GM04503 (cell line): ENCODE measurements around the gene CACFD1.

ENCODE experiments used
- DNase-seq: peaks from one replicate; pipeline ENCODE4 v3.0.0-alpha.2; 2012; ENCODE audit warnings: low read depth

CACFD1 gene

GRCh38 chr9:133483611-133484010, 23.8 kb downstream of the CACFD1 start:
- no peak for DNase-seq

GRCh38 chr9:133484671-133485437, 25.1 kb downstream of the CACFD1 start:
- no peak for DNase-seq

GRCh38 chr9:133485531-133486260, 25.9 kb downstream of the CACFD1 start:
- no peak for DNase-seq

- no peak for DNase-seq
Measured at GRCh38 chr9:133487331-133487725, 27.6 kb downstream of the CACFD1 start.

- no peak for DNase-seq
Measured at GRCh38 chr9:133488686-133489252, 29.0 kb downstream of the CACFD1 start.

- no peak for DNase-seq
Measured at GRCh38 chr9:133489253-133490190, 29.7 kb downstream of the CACFD1 start.

- DNase-seq = no peak
Measured at GRCh38 chr9:133490201-133490681, 30.5 kb downstream of the CACFD1 start.

- DNase-seq = no peak
Measured at GRCh38 chr9:133490865-133491655, 31.3 kb downstream of the CACFD1 start.

- no peak for DNase-seq
Measured at GRCh38 chr9:133491656-133491925, 31.8 kb downstream of the CACFD1 start.

GRCh38 chr9:133492061-133493021, 32.6 kb downstream of the CACFD1 start:
- no peak for DNase-seq

GRCh38 chr9:133493428-133493827, 33.6 kb downstream of the CACFD1 start:
- DNase-seq = no peak

- no peak for DNase-seq
Measured at GRCh38 chr9:133493845-133494540, 34.2 kb downstream of the CACFD1 start.

GRCh38 chr9:133494636-133495326, 35.0 kb downstream of the CACFD1 start:
- DNase-seq = no peak

GRCh38 chr9:133495327-133496293, 35.8 kb downstream of the CACFD1 start:
- no peak for DNase-seq

- no peak for DNase-seq
Measured at GRCh38 chr9:133496861-133497842, 37.4 kb downstream of the CACFD1 start.

GRCh38 chr9:133499132-133499891, 39.5 kb downstream of the CACFD1 start:
- no peak for DNase-seq
